CD4-positive, alpha-beta T cell treated with Interleukin-15 for 4 hours (primary cell): ENCODE data around the gene REM2.

ENCODE experiments used
- DNase-seq: peaks from one replicate; pipeline ENCODE4 v3.0.0-alpha.2; 2020; ENCODE audit warnings: low spot score

REM2 gene

GRCh38 chr14:22883173-22883976, at the start of gene REM2:
Gene REM2 (plus strand): TSS chr14:22883222. CDS start chr14:22883288, 66 bp downstream.
- no peak for DNase-seq

GRCh38 chr14:22835505-22835904, 47.5 kb upstream of the REM2 start:
- no peak for DNase-seq

- DNase-seq: no peak
Measured at GRCh38 chr14:22836301-22837113, 46.5 kb upstream of the REM2 start, which contains the start of gene MMP14. Gene MMP14 (plus strand): TSS chr14:22836585. CDS start chr14:22836818, 233 bp downstream.

GRCh38 chr14:22837114-22837749, 45.8 kb upstream of the REM2 start:
- DNase-seq: no peak

DNA sequence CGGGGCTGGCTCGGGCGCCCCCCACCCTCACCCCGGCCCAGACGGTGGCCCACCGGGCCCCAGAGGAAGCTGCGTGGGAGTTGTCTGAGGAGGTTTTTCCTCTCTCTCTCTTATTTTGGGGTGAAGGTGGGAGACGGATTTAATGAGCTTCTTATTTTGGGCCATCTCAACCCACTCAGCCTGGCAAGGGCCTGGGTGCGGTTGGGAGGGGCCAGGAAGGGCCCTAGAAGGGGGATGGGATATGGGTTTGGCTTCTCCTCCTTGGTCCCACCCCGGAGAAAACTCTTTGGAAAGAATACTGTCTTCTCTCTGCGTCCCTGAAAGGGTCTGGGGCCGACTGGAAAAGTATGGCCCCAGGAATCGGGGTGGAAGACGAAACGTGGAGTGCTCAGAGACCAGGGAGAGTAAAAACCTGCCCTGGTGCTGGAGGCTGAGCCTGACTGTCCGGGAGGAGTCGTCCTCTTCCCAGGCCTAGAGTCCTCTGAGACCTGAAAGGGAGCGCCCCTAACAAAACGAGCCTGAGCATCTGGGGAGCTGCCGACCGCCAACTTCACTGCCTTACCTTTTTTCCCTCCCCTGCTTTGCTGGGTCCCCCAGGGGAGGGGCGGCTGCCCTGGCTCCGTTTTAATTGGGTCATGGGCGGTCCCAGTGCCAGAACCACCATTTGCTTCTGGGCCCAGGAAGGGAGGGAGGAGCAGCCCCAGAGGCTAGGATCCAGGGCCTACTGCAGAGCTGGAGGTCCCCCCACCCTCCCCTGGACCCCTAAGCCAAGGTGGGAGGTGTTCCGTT, 45.1 kb upstream of the REM2 start:
- DNase-seq: no peak

DNA sequence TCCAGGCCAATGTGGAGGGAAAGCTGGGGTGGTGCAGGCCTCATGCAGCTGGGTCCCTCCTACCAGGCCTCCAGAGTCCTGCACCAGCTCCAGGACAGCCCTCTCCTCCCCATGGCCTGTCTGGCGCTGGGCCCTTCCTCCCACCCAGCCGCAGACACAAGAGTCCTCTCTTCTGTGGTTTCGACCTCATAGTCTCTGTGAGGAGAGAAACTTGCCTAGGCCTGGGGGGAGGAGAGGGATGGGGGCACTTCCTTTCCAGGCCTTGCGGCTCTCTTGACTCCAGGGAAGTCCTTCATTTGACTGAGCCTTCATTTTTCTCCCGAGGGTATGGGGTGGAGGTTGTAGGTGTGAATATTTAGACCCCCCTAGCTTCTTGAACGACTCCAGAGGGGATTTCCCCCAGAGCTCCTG, 44.4 kb upstream of the REM2 start:
- DNase-seq: no peak

GRCh38 chr14:22839159-22839779, 43.8 kb upstream of the REM2 start:
- DNase-seq: no peak

- no peak for DNase-seq
Measured at GRCh38 chr14:22841311-22841710, 41.7 kb upstream of the REM2 start.

DNA sequence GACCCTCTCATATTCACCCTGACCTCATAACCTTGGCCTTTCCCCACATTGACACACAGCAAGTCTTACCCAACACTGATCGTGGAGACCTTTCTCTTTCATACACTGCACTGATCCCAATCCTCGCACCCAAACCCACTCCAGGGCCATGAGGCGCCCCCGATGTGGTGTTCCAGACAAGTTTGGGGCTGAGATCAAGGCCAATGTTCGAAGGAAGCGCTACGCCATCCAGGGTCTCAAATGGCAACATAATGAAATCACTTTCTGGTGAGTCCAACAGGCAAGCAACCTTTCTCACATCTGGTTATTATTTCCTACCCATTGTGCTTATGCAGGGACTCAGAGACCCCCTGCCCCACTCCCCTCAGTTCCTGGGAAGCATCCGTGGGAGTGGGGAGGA, 41.3 kb upstream of the REM2 start:
- no peak for DNase-seq

GRCh38 chr14:22842211-22843122, 40.6 kb upstream of the REM2 start:
- no peak for DNase-seq

- no peak for DNase-seq
Measured at GRCh38 chr14:22843123-22843925, 39.7 kb upstream of the REM2 start.

DNA sequence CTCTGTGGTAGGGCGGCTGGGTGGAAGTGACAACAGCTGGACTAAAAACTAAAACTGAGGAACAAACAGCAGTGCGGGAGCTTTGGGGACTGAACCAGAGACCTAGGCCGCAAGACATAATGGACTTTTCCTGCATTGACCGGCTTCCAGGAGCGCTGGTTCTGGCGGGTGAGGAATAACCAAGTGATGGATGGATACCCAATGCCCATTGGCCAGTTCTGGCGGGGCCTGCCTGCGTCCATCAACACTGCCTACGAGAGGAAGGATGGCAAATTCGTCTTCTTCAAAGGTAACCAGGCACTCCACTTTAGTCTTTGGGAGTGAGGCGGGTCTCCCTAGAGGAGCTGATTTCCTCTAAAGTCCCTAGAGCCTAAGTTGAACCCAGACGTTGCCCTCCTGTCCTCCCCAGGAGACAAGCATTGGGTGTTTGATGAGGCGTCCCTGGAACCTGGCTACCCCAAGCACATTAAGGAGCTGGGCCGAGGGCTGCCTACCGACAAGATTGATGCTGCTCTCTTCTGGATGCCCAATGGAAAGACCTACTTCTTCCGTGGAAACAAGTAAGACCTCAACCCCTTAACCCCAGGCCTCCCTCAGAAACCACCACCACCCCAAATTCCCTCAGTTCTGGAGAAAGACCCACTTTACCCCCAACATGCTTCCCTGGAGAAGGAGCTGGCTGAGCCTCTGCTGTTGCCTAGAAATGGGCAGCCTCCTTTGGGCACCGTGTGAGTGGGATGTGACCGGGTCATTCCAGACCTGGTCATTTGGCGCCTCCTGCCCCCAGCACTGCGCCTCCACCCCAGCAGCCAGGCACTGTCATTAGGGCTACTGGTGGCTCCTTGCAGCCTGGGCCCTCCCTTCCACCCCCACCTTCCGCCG, 38.6 kb upstream of the REM2 start:
- no peak for DNase-seq

- DNase-seq: no peak
Measured at GRCh38 chr14:22845103-22845394, 38.0 kb upstream of the REM2 start.

GRCh38 chr14:22845821-22846625, 37.0 kb upstream of the REM2 start:
- DNase-seq: no peak

DNA sequence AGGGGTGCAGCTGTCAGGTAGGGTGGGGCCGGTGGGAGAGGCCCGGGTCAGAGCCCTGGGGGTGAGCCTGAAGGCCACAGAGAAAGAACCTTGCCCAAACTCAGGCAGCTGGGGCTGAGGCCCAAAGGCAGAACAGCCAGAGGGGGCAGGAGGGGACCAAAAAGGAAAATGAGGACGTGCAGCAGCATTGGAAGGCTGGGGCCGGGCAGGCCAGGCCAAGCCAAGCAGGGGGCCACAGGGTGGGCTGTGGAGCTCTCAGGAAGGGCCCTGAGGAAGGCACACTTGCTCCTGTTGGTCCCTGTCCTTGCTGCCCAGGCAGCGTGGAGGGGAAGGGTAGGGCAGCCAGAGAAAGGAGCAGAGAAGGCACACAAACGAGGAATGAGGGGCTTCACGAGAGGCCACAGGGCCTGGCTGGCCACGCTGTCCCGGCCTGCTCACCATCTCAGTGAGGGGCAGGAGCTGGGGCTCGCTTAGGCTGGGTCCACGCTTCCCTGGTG, 36.2 kb upstream of the REM2 start:
- no peak for DNase-seq

GRCh38 chr14:22847661-22848341, 35.2 kb upstream of the REM2 start:
- DNase-seq: no peak
